PC-9 (cell line): Measurements from ENCODE around the gene MYH15. TPM values are rescaled to one million over a fixed set of nuclear protein-coding genes. Genes with fewer than 3 reads are reported as not detected.

Experiments
- BruUV-seq: library from RNA; stranded (reverse); fragments of 400-500 nt; replicated peaks from 2 replicates; lab custom pipeline; 2021; lab: Mats Ljungman, UMichigan
- CTCF ChIA-PET: fragments of 300-600 bp; sonication (Branson Sonifier 250); formaldehyde crosslinking; loops from one replicate; lab custom pipeline; 2022; ENCODE audit warnings: antibody characterized with exemption; lab: Charles Lee
- POLR2A ChIA-PET: fragments of 300-600 bp; sonication (Branson Sonifier 250); formaldehyde crosslinking; loops from one replicate; lab custom pipeline; 2022; ENCODE audit warnings: antibody characterized with exemption; ENCODE audit not compliant: unreplicated experiment; lab: Charles Lee
- DNase-seq, 2 experiments: peaks; one replicate each; pipeline versions ENCODE4 v3.0.0 to v3.0.0-alpha.2; 2015 to 2022; ENCODE audit warnings: mixed read lengths in 1 of 2
- H2AFZ ChIP-seq: fragments of 200-600 bp; sonication (generic); 2 replicates; pipeline ENCODE4 v1.8.1; 2017; ENCODE audit warnings: antibody characterized with exemption
- H3F3A ChIP-seq: fragments of 200-600 bp; sonication (generic); 2 replicates; pipeline ENCODE4 v1.8.1; 2017; ENCODE audit warnings: antibody characterized with exemption, mild to moderate bottlenecking, low read depth; ENCODE audit not compliant: insufficient read depth
- H3K27ac ChIP-seq: fragments of 200-600 bp; sonication (generic); 2 replicates; pipeline ENCODE4 v1.6.1; 2016; ENCODE audit warnings: mixed run types
- H3K27me3 ChIP-seq: fragments of 200-600 bp; sonication (generic); 2 replicates; pipeline ENCODE4 v1.6.1; 2016; ENCODE audit warnings: low read depth, mixed run types; ENCODE audit not compliant: insufficient read depth
- H3K36me3 ChIP-seq: fragments of 200-600 bp; sonication (generic); 2 replicates; pipeline ENCODE4 v1.6.1; 2016; ENCODE audit warnings: low read depth, mixed run types
- H3K4me1 ChIP-seq: fragments of 200-600 bp; sonication (generic); replicated peaks from 2 replicates; pipeline ENCODE4 v1.6.1; 2016; ENCODE audit warnings: mixed run types; ENCODE audit not compliant: insufficient read depth
- H3K4me2 ChIP-seq: fragments of 200-600 bp; sonication (generic); 2 replicates; pipeline ENCODE4 v1.6.1; 2017; ENCODE audit warnings: mixed run types
- H3K4me3 ChIP-seq: fragments of 200-600 bp; sonication (generic); 2 replicates; pipeline ENCODE4 v1.6.1; 2016; ENCODE audit warnings: mixed run types
- H3K79me2 ChIP-seq: fragments of 200-600 bp; sonication (generic); 2 replicates; pipeline ENCODE4 v1.6.1; 2017; ENCODE audit warnings: low read depth, mixed run types
- H3K9me2 ChIP-seq: fragments of 200-600 bp; sonication (generic); 2 replicates; pipeline ENCODE4 v1.8.1; 2017; ENCODE audit warnings: mild to moderate bottlenecking; ENCODE audit not compliant: insufficient read depth
- H3K9me3 ChIP-seq: fragments of 200-600 bp; sonication (generic); 2 replicates; pipeline ENCODE4 v1.8.1; 2016; ENCODE audit warnings: low read depth; ENCODE audit not compliant: insufficient read depth
- H4K20me1 ChIP-seq: fragments of 200-600 bp; sonication (generic); 2 replicates; pipeline ENCODE4 v1.8.1; 2017; ENCODE audit not compliant: insufficient read depth
- CTCF ChIP-seq: fragments of 200-600 bp; sonication (generic); conservative IDR thresholded peaks from 2 replicates; pipeline ENCODE4 v1.6.1; 2017; ENCODE audit warnings: mixed run types, antibody characterized with exemption, mild to moderate bottlenecking, moderate library complexity
- EZH2 ChIP-seq: fragments of 200-600 bp; sonication (generic); IDR thresholded peaks from 2 replicates; pipeline ENCODE4 v1.8.0; 2017; ENCODE audit warnings: antibody characterized with exemption, low read depth
- intact Hi-C: fragments of 100-400 bp; cut with micrococcal nuclease; formaldehyde crosslinking; loops from one replicate; pipeline ENCODE4 v1.10.0; 2022; ENCODE audit not compliant: unreplicated experiment
- total RNA-seq: library from RNA; stranded (reverse); gene quantifications from 2 replicates; pipeline ENCODE4 v1.2.3, GENCODE V29; 2021

Gene MYH15
- total RNA-seq, 1 experiment from 2014 or later: 2.3 TPM

DNA sequence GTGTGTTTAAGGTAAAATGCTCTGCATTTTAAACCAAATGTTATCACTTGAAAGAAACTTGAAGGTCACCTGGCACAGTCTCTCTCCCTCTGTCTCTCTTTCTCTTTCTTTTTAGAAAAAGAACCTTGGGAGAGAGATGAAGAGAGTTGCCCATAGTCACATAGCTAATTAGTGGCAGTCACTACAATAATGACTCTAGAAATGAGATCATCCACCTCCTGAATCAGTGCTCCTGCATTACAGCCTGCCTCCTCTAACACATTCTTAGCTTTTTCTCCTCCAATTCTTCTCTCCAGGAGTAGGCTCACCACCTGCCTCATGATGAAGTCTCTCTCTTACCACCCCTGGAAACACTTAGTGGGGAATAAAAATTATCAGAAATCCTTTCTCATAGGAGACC lies 2.5 kb downstream of the MYH15 start:
- Histone ChIP-seq H3K4me3 (no peak overlapping the region), H2AFZ (no peak overlapping the region), H3K36me3 (no peaks in the 10 kb centered on the region), H3K9me2 (no peaks in the 10 kb centered on the region), H3F3A (no peaks in the 10 kb centered on the region), H3K27me3 (no peaks in the 10 kb centered on the region), H3K4me1 (no peaks in the 10 kb centered on the region), H3K9me3 (no peaks in the 10 kb centered on the region), H3K4me2 (no peak overlapping the region), H3K27ac (no peak overlapping the region), H4K20me1 (no peaks in the 10 kb centered on the region), H3K79me2 (no peaks in the 10 kb centered on the region)
- ChIA-PET POLR2A (interaction anchor here (0.7 kb wide), 1 partner anchor 147 kb away, joined by 4 read pairs; no protein-coding TSS in a partner anchor), CTCF (interaction anchor here (0.7 kb wide), 1 partner anchor 30 kb away, joined by 3 read pairs; no protein-coding TSS in a partner anchor)
- TF ChIP-seq CTCF: no peak
- TF ChIP-seq EZH2: no peak
- BruUV-seq: no TSS peak
- intact Hi-C loops: no loop called here
- DNase-seq: no peak

GRCh38 chr3:108505811-108506210 lies 4.6 kb downstream of the MYH15 start:
- H3K79me2 ChIP-seq: no peaks in the 10 kb centered on the region
- no peaks in the 10 kb centered on the region for H3F3A ChIP-seq
- H3K27me3 ChIP-seq: no peaks in the 10 kb centered on the region
- no peak overlapping the region for H3K27ac ChIP-seq
- H2AFZ ChIP-seq: no peak overlapping the region
- no peaks in the 10 kb centered on the region for H3K9me3 ChIP-seq
- CTCF ChIA-PET: no interaction called here
- H3K4me3 ChIP-seq: no peak overlapping the region
- POLR2A ChIA-PET: interaction anchor here (0.7 kb wide), 1 partner anchor 1077 kb away, joined by 7 read pairs; no protein-coding TSS in a partner anchor
- no TSS peak for BruUV-seq
- H3K9me2 ChIP-seq: no peaks in the 10 kb centered on the region
- intact Hi-C loops: no loop called here
- H3K4me2 ChIP-seq: no peak overlapping the region
- no peaks in the 10 kb centered on the region for H4K20me1 ChIP-seq
- TF ChIP-seq EZH2 (no peak), CTCF (no peak)
- no peaks in the 10 kb centered on the region for H3K4me1 ChIP-seq
- no peak for DNase-seq
- H3K36me3 ChIP-seq: no peaks in the 10 kb centered on the region

GRCh38 chr3:108503722-108504121 lies 6.7 kb downstream of the MYH15 start:
- Histone ChIP-seq H3K36me3 (no peaks in the 10 kb centered on the region), H3K4me3 (no peak overlapping the region), H3F3A (no peaks in the 10 kb centered on the region), H3K27me3 (no peaks in the 10 kb centered on the region), H3K9me2 (no peaks in the 10 kb centered on the region), H3K27ac (no peak overlapping the region), H3K9me3 (no peaks in the 10 kb centered on the region), H3K79me2 (no peaks in the 10 kb centered on the region), H2AFZ (no peak overlapping the region; the same call in 1 of the 2 replicates), H4K20me1 (no peaks in the 10 kb centered on the region), H3K4me1 (no peaks in the 10 kb centered on the region), H3K4me2 (no peak overlapping the region)
- POLR2A ChIA-PET: no interaction called here
- intact Hi-C loops: no loop called here
- CTCF ChIA-PET: no interaction called here
- no peak for TF ChIP-seq CTCF
- TF ChIP-seq EZH2: no peak
- no TSS peak for BruUV-seq
- DNase-seq: no peak
